Skeletal muscle cell (primary cell): ENCODE data around the gene OR4E2.
"Not testable (repeated sequence)": the region's sequence is repeated elsewhere in the genome, so short reads cannot be mapped to it uniquely, and the experiment has no call there.

Experiments used
- DNase-seq: peaks from one replicate; pipeline ENCODE4 v3.0.0-alpha.2; 2010; ENCODE audit warnings: low read depth
- H3K4me3 ChIP-seq: 2 replicates; pipeline ENCODE4 v1.5.1; 2011; ENCODE audit warnings: low read depth, mild to moderate bottlenecking, control low read depth, low read length, moderate library complexity

The OR4E2 gene

DNA sequence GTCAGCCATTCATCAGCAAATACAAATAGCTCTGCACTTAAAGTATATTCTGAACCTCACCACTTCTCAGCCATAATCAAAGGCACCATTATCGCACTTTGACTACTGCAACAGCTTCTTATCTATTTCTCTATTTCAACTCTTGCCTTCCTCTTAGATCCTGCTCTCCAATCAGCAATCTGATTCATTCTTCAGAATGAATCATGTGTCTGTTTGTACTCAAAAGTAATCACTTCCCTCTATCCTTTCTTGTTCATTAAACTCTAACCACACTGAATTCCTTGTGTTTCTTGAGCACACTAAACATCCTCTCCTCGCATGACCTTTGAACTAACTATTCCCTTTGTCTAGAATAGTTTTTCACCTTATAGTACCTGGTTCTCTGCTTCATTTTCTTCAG is 32.8 kb downstream of the OR4E2 start:
- DNase-seq: no peak
- H3K4me3 ChIP-seq: no peak overlapping the region

DNA sequence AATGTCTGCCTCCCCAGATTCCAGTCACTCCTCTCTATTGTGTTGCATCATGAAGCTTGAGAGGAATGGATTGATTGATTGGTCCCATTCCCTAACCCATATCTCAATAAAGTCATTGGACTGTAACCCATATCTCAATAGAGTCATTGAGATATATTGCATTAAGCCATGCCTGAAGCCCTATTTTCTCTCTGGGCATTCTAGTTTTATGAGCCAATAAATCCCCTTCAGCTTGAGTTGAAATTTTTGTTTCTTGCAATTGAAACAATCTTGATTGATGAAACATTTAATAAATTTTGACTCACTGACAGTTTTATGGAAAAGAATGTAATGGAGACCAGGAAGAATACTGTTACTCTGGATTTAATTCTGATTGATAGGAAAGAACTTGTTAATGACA is 40.8 kb downstream of the OR4E2 start:
- no peak for DNase-seq
- no peak overlapping the region for H3K4me3 ChIP-seq

DNA sequence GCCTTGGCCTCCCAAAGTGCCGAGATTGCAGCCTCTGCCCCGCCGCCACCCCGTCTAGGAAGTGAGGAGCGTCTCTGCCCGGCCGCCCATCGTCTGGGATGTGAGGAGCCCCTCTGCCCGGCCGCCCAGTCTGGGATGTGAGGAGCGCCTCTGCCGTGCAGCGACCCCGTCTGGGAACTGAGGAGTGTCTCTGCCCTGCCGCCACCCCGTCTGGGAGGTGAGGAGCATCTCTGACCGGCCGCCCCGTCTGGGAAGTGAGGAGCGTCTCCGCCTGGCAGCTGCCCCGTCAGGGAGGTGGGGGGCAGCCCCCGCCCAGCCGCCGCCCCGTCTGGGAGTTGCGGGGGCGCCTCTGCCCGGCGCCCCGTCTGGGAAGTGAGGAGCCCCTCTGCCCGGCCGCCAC is 44.0 kb downstream of the OR4E2 start:
- not testable (repeated sequence) for H3K4me3 ChIP-seq, DNase-seq

DNA sequence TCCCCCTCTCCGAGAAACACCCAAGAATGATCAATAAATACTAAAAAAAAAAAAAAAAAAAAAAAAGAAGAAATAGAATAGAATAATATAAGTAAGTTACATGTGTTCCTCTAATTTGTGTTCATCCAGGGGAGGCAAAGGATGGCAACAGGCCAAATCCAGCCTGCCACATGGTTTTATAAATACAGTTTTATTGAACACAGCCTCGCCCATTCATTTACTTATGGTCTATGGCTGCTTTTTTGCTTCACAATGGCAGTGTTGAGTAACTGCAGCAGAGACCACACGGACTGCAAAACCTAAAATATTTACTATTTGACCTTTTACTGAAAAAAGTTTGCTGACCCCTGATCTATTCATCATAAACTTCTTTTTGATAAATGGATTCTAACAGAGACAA is 44.9 kb downstream of the OR4E2 start:
- not testable (repeated sequence) for DNase-seq, H3K4me3 ChIP-seq

DNA sequence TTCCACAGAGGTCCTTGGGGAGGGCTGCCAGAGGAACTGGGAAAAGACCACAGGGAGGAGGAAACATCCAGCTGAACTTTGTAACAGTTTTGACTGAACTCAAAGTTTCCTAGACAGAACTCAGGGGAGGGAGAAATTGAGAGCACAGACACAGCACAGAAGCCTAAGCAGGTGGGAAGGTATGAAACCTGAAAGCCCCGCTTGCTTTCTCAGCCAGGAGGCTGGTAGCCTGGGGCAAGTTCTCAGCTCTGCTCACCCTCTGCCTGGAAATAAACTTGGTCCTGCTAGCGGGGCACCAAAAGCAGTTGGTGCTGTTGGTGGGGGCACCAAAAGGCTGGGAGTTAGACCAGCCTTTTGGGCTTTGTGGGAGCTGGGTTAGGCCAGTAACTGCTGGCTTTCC is 45.9 kb downstream of the OR4E2 start:
- H3K4me3 ChIP-seq: no peak overlapping the region
- no peak for DNase-seq

DNA sequence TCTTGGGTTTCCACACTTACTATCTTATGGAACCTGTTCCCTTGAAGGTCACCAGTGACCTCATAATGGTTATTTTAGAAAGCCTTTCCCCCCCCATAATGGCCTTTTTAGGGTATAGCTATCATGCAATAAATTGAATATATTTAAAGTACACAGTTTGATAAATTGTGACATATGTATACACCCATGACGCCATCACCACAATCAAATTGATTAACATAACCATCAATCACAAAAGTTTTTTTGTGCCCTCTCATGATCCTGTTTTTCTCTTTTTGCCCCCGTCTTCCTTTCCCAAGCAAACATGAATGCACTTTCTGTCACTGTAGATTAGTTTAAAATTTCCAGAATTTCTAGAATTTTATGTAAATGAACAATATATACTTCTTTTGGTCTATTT is 48.7 kb downstream of the OR4E2 start:
- H3K4me3 ChIP-seq: no peak overlapping the region
- DNase-seq: no peak

DNA sequence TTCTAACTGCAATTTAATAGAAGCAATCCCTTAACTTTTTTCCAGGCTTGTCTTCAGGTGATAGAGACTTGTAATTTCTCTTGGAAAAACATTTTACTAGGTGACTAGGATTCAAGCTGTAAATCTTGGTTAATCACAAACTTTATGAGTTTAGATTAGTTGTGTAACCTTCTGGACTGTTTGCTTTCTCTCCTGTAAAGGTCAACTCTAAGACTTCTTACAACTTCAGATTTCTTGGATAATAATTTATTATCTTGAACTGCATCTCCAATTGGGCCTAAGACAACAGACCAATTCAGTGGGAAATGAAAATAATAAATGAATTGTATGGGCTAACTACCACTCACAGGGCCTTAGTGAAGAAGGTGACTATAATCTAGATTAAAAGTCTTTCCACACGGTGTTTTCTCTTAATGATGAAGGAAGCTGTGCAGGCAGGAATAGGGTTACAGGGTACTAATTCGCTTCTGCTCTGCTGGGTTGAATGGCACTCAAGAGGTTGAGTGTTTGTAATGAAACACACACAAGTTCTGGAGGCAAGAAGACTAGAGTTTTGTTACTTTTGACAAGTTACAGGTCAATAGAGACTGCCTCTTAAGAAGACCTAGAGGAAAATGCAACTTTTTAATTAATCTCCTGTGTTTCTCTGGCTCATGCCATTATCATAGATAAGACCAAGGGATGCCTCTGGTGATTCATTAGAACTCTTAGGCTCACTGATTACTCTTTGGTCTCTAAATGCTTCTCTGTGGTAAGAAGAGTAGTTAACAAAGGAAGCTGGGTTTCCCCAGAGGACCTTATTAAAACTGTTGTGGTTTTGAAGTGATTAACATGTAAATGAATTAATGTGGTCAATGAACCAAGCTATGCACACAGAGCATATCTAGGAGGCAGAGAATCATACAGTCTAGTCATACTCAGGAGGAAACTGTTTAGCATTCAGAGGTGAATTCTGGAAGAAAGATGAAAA is 50.0 kb downstream of the OR4E2 start:
- DNase-seq: no peak
- H3K4me3 ChIP-seq: no peak overlapping the region

DNA sequence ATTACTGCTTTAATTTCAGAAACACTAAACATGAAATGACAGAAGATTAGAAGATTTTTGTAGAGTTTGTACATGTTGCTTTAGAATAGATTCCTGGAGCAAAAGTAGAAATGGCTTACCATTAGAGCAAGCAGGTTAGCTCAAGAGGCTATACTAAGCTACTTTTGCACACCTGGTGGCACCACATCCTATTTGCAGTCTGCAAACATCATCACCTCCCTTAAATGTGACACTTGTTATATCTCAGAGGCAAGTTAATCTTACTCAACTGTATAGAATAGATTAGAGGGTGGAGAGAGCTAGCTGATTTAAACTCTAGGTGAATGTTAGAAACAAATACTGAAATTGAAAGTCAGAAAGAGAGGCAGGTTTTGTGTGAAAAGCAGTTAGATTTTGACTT is 50.7 kb downstream of the OR4E2 start:
- no peak overlapping the region for H3K4me3 ChIP-seq
- no peak for DNase-seq

DNA sequence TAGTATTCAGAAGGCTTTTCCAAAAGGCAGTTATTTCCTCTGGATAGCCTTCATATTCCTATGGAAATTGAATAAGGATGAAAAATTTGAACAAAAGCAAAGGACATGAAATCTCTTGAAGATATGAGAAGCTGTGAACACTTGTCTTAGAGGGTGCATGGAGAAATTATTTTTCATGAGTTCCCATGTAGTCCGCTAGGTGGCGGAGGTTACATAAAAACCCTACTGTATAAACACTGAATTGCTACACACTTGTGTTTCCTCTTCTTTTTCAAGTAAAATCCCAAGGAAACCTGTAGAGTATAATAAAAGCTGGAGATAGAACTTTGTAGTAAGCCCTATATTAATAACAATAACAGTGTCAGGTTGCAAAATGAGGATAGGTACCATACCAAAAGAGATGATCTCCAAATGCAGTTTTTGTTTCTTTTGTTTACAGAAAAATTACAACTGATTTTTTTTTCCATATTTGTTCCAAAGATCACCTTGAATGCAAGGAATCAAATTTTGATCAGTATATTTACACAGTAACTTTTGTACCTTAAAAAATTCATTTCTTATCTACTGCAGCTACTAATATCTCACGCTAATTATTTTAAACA is 57.8 kb downstream of the OR4E2 start:
- no peak overlapping the region for H3K4me3 ChIP-seq
- peak; percentile 1 for DNase-seq

DNA sequence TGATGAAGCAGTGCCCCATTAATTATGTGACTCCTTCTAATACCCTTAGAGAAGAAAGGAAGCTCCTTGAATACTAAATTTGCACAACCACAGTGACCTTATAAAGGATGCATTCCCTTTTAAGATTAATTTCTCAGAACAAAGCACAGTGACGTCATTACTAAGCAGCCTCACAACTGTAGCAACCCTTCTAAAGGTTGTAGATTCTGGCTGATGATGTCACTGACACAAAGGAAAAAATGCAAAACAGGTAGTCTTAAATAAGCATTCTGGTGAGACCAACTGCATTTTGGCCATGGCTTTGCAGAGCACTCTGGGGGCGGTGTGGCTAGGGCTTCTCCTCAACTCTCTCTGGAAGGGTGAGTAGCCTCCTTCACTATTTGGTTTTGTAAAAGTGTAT is 58.4 kb downstream of the OR4E2 start:
- DNase-seq: no peak
- no peak overlapping the region for H3K4me3 ChIP-seq

DNA sequence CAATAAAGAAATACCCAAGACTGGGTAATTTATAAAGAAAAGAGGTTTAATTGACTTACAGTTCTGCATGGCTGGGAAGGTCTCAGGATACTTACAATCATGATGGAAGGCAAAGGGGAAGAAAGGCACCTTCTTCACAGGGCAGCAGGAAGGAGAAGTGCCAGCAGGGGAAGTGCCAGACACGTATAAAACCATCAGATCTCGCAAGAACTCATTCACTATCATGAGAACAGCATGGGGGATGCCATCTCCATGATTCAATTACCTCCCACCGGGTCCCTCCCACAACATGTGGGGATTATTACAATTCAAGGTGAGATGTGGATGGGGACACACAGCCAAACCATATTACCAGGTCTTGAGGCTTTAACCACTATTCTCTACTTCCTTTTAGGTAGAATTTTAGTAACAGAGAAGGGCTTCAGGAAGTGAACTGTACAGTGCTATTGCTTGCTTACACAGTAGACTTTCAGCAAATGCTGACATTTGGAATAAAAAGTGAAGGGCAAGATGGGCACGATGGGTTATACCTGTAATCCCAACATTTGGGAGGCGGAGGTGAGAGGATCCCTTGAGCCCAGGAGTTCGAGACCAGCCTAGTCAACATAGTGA is 60.8 kb downstream of the OR4E2 start:
- H3K4me3 ChIP-seq: no peak overlapping the region
- DNase-seq: no peak
